ENCODE measurements around the gene KLHL35.

DNA sequence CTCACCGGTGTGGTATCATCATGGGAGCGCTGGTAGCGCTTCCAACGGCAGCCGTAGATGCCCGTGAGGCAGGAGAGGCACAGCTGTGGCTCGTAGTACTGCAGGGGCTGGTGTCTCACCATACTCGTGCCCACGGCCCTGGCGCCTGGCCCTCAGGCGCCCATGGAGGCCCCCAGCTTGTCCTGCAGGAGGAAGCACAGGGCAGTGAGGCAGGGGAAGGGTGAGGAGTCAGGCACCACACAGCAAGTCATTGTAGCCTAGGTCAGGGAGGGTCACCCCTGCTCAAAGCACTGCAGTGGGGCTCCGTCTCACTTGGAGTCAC is 44.6 kb upstream of the KLHL35 start:
- TF ChIP-seq, protein P1, sequence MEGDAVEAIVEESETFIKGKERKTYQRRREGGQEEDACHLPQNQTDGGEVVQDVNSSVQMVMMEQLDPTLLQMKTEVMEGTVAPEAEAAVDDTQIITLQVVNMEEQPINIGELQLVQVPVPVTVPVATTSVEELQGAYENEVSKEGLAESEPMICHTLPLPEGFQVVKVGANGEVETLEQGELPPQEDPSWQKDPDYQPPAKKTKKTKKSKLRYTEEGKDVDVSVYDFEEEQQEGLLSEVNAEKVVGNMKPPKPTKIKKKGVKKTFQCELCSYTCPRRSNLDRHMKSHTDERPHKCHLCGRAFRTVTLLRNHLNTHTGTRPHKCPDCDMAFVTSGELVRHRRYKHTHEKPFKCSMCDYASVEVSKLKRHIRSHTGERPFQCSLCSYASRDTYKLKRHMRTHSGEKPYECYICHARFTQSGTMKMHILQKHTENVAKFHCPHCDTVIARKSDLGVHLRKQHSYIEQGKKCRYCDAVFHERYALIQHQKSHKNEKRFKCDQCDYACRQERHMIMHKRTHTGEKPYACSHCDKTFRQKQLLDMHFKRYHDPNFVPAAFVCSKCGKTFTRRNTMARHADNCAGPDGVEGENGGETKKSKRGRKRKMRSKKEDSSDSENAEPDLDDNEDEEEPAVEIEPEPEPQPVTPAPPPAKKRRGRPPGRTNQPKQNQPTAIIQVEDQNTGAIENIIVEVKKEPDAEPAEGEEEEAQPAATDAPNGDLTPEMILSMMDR (IDR thresholded peaks at IDR 0.05; ENCODE audit: low read depth, low read length, missing input control), result no peak
- TF ChIP-seq, protein P2, sequence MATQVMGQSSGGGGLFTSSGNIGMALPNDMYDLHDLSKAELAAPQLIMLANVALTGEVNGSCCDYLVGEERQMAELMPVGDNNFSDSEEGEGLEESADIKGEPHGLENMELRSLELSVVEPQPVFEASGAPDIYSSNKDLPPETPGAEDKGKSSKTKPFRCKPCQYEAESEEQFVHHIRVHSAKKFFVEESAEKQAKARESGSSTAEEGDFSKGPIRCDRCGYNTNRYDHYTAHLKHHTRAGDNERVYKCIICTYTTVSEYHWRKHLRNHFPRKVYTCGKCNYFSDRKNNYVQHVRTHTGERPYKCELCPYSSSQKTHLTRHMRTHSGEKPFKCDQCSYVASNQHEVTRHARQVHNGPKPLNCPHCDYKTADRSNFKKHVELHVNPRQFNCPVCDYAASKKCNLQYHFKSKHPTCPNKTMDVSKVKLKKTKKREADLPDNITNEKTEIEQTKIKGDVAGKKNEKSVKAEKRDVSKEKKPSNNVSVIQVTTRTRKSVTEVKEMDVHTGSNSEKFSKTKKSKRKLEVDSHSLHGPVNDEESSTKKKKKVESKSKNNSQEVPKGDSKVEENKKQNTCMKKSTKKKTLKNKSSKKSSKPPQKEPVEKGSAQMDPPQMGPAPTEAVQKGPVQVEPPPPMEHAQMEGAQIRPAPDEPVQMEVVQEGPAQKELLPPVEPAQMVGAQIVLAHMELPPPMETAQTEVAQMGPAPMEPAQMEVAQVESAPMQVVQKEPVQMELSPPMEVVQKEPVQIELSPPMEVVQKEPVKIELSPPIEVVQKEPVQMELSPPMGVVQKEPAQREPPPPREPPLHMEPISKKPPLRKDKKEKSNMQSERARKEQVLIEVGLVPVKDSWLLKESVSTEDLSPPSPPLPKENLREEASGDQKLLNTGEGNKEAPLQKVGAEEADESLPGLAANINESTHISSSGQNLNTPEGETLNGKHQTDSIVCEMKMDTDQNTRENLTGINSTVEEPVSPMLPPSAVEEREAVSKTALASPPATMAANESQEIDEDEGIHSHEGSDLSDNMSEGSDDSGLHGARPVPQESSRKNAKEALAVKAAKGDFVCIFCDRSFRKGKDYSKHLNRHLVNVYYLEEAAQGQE (IDR thresholded peaks at IDR 0.05), result no peak
- TF ChIP-seq YY1 (IDR thresholded peaks at IDR 0.05) (no peak), RAD21 (IDR thresholded peaks at IDR 0.05) (no peak), TAF1 (conservative IDR thresholded peaks at IDR 0.05) (no peak), JUND (IDR thresholded peaks at IDR 0.05) (no peak), SP1 (IDR thresholded peaks at IDR 0.05) (no peak), HNF4G (IDR thresholded peaks at IDR 0.05) (no peak), EGR1 (IDR thresholded peaks at IDR 0.05; ENCODE audit: low read depth in 2 of 2) (no peak), GABPA (IDR thresholded peaks at IDR 0.05 in 1 of 2, conservative IDR thresholded peaks at IDR 0.05 in 1 of 2) (no peak), FOXA1 (IDR thresholded peaks at IDR 0.05) (no peak), NR2F2 (IDR thresholded peaks at IDR 0.05) (no peak)
- TF ChIP-seq, protein P3, sequence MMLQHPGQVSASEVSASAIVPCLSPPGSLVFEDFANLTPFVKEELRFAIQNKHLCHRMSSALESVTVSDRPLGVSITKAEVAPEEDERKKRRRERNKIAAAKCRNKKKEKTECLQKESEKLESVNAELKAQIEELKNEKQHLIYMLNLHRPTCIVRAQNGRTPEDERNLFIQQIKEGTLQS (IDR thresholded peaks at IDR 0.05), result no peak
- TF ChIP-seq, protein P4, sequence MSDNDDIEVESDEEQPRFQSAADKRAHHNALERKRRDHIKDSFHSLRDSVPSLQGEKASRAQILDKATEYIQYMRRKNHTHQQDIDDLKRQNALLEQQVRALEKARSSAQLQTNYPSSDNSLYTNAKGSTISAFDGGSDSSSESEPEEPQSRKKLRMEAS (IDR thresholded peaks at IDR 0.05), result no peak

Data from liver (tissue), 3 donors.